ENCODE results near the gene MSANTD7. TPM values are rescaled to one million over a fixed set of nuclear protein-coding genes. Genes with fewer than 3 reads are reported as not detected.
A peak's percentile ranks its signal among the peaks of the same experiment; 100 is the strongest.

MSANTD7 gene, protein sequence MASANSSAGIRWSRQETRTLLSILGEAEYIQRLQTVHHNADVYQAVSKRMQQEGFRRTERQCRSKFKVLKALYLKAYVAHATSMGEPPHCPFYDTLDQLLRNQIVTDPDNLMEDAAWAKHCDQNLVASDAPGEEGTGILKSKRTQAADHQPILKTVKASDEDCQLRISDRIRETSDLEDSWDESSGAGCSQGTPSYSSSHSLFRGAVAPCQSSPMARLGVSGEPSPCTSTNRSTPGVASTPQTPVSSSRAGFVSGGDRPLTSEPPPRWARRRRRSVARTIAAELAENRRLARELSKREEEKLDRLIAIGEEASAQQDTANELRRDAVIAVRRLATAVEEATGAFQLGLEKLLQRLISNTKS
- 23.1 and 25.0 TPM in 2 replicates for total RNA-seq (2021)
- long read RNA-seq, full-length matches to known transcripts, result 89 of 101 reads
- long read RNA-seq, partial matches to known transcripts, result 6 of 101 reads
- long read RNA-seq, other reads (novel, unspliced or antisense), result 6 of 101 reads

DNA sequence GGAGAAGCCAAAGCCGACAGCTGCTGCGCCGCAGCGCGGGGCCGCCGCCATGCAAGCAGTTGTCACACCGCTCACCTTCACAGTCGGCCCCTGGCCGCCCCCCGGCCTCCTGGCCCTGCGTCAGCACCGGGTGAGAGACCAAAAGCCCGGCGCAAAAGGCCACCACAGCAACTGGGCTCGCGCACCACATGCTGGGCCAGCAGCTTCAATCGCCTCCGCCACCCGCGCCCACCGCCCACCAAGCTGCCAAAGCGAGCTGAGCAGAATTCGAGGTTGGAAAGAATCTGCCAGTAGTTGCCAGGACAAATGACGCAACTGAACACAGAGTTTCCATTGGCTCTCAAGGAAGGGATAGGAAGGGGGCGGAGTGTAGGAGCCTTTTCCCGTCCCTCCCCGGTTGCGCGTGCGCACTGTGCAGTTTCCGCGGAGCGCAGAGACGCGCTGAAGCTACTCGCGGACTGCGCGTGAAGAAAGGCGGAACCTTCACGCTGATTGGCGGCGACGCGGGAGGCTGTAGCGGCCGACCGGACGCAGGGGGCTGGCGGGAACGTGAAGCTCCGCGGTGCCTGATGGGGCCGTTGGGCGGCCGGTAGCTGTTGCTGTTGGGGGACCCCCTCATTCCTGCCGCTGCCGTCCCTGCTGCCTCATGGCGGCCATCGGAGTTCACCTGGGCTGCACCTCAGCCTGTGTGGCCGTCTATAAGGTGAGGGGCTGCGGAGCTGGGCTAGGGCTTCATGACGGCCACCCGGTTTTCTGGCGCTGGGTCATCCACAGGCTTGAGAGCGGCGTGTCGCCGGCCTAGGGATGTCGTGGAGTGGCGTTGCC is at the start of gene MSANTD7, which contains the start of the genes CDNF and HSPA14:
Gene MSANTD7 (plus strand): TSS at position 550 of the 825 bp plus-strand sequence. CDS start 3,979 bp downstream, outside the sequence.
Gene CDNF (minus strand): TSS at position 281 of the 825 bp plus-strand sequence. CDS start 91 bp downstream, at position 190.
Gene HSPA14 (plus strand): TSS at position 550 of the 825 bp plus-strand sequence. CDS start 97 bp downstream, at position 647.
- Histone ChIP-seq H3K27ac (ENCODE audit: insufficient read length, low read depth, low read length) (peak within 1 kb of the TSS; percentile 28), H3K79me2 (ENCODE audit: insufficient read depth, low read length) (peaks cover 6% of the 10 kb centered on the region; the same call in 1 of the 2 replicates), H4K5ac (ENCODE audit: insufficient read length, low read depth, low read length) (peak within 1 kb of the TSS; percentile 19), H2BK12ac (ENCODE audit: insufficient read length, low read depth, low read length) (no peak within 1 kb of the TSS), H2BK20ac (ENCODE audit: low read depth, low read length, poor library complexity, severe bottlenecking) (no peak within 1 kb of the TSS), H3K79me1 (ENCODE audit: insufficient read depth, low read depth, low read length, poor library complexity, severe bottlenecking) (no peaks in the 10 kb centered on the region), H3K23me2 (ENCODE audit: insufficient read length, low read depth, low read length, poor library complexity, severe bottlenecking) (no peaks in the 10 kb centered on the region), H3K56ac (ENCODE audit: insufficient read length, low read depth, low read length) (no peak within 1 kb of the TSS), H3K27me3 (ENCODE audit: insufficient read depth, low read length) (no peaks in the 10 kb centered on the region), H4K20me1 (ENCODE audit: control insufficient read depth, insufficient read depth, insufficient read length) (no peaks in the 10 kb centered on the region), H4K91ac (ENCODE audit: insufficient read length, low read depth, low read length) (peak within 1 kb of the TSS; percentile 88), H3K18ac (ENCODE audit: insufficient read length, low read depth, low read length) (peak within 1 kb of the TSS; percentile 95), H3K9ac (ENCODE audit: extremely low read depth, insufficient read length, low read length) (peak within 1 kb of the TSS; percentile 94), H2BK15ac (ENCODE audit: low read depth, low read length) (no peak within 1 kb of the TSS), H4K8ac (replicated peaks; ENCODE audit: insufficient read length, low read depth, low read length) (no peak within 1 kb of the TSS), H3K14ac (ENCODE audit: insufficient read depth, low read length) (peak within 1 kb of the TSS; percentile 97), H3K9me3 (ENCODE audit: control insufficient read depth, low read depth, low read length) (no peaks in the 10 kb centered on the region), H3K4me2 (ENCODE audit: insufficient read depth, insufficient read length, low read length) (peak within 1 kb of the TSS; percentile 88), H2BK120ac (ENCODE audit: low read depth, low read length, poor library complexity, severe bottlenecking) (no peak within 1 kb of the TSS), H2AFZ (ENCODE audit: low read length) (no peak within 1 kb of the TSS), H2BK5ac (ENCODE audit: insufficient read length, low read length) (peak within 1 kb of the TSS; percentile 43), H3K23ac (ENCODE audit: insufficient read length, low read depth, low read length) (no peak within 1 kb of the TSS), H3K4me1 (ENCODE audit: insufficient read depth, low read length) (peaks cover 2% of the 10 kb centered on the region; the same call in 1 of the 2 replicates), H2AK5ac (ENCODE audit: insufficient read length, low read length) (no peak within 1 kb of the TSS), H3T11ph (ENCODE audit: low read length) (no peak within 1 kb of the TSS), H3K4ac (ENCODE audit: low read depth, low read length) (no peak within 1 kb of the TSS; the same call in 1 of the 2 replicates)
- Mint-ChIP-seq H3K27ac (peak within 1 kb of the TSS; percentile 95 to 98 (median 97)), H3K4me3 (peak within 1 kb of the TSS; percentile 94 to 95), H3K4me1 (peaks cover 21 to 23% of the 10 kb centered on the region in 2 experiments), H3K36me3 (ENCODE audit: insufficient read depth in 1 of 3, low read depth in 3 of 3) (peaks cover 13 to 37% (median 32%) of the 10 kb centered on the region in 3 experiments), H3K27me3 (ENCODE audit: low read depth) (no peaks in the 10 kb centered on the region; the same call in 1 of the 2 replicates), H3K9me3 (no peaks in the 10 kb centered on the region)
- no peak for TF ChIP-seq CTCF (conservative IDR thresholded peaks at IDR 0.05)
- WGBS (ENCODE audit: extremely low coverage, insufficient read length, low lambda C conversion rate), result no CpG with 5 or more reads among the region's 72 CpGs
- DNase-seq, result peak; percentile 99
